Liver (tissue), 9 donors: Measurements from ENCODE around the gene TMEM266. TPM values are rescaled to one million over a fixed set of nuclear protein-coding genes. Genes with fewer than 3 reads are reported as not detected.

Experiments
- DNase-seq: peaks from one replicate; pipeline ENCODE4 v3.0.0-alpha.2; 2017; ENCODE audit warnings: low spot score
- H3K27ac ChIP-seq, 2 donors: one replicate each; pipeline ENCODE4 v1.7.0; 2013; ENCODE audit warnings: inconsistent platforms in 2 of 2, low read length in 2 of 2, control low read depth in 1 of 2, low read depth in 1 of 2, mild to moderate bottlenecking in 1 of 2
- H3K27me3 ChIP-seq, 4 donors: one replicate each; pipeline versions ENCODE4 v1.6.1 to v1.7.0; 2013; ENCODE audit warnings: low read length in 3 of 4, inconsistent platforms in 1 of 4, mild to moderate bottlenecking in 1 of 4, moderate library complexity in 1 of 4; ENCODE audit not compliant: control insufficient read depth in 4 of 4, insufficient read depth in 4 of 4
- H3K36me3 ChIP-seq, 4 donors: one replicate each; pipeline versions ENCODE4 v1.6.1 to v1.7.0; 2013; ENCODE audit warnings: low read length in 3 of 4, mild to moderate bottlenecking in 3 of 4, low read depth in 1 of 4, moderate library complexity in 1 of 4; ENCODE audit not compliant: control insufficient read depth in 4 of 4, insufficient read depth in 3 of 4
- H3K4me1 ChIP-seq, 4 donors: one replicate each; pipeline versions ENCODE4 v1.6.1 to v1.7.0; 2013; ENCODE audit warnings: low read length in 3 of 4, mild to moderate bottlenecking in 3 of 4, moderate library complexity in 1 of 4; ENCODE audit not compliant: control insufficient read depth in 4 of 4, insufficient read depth in 4 of 4
- H3K4me3 ChIP-seq, 3 donors: one replicate each; pipeline versions ENCODE4 v1.6.1 to v1.7.0; 2013; ENCODE audit warnings: low read length in 3 of 3, control low read depth in 1 of 3, low read depth in 1 of 3, mild to moderate bottlenecking in 1 of 3
- H3K9ac ChIP-seq, 2 donors: one replicate each; pipeline ENCODE4 v1.7.0; 2013; ENCODE audit warnings: low read length in 2 of 2, mild to moderate bottlenecking in 2 of 2, moderate library complexity in 2 of 2, control low read depth in 1 of 2, low read depth in 1 of 2
- H3K9me3 ChIP-seq, 4 donors: one replicate each; pipeline versions ENCODE4 v1.6.1 to v1.7.0; 2013; ENCODE audit warnings: low read length in 3 of 4; ENCODE audit not compliant: control insufficient read depth in 4 of 4
- ATF3 ChIP-seq: IDR thresholded peaks from 2 replicates; pipeline ENCODE4 v1.6.1; 2016; ENCODE audit warnings: antibody characterized with exemption
- EGR1 ChIP-seq, 2 donors: IDR thresholded peaks; 2 replicates each; pipeline ENCODE4 v1.6.1; 2016 to 2018; ENCODE audit warnings: antibody characterized with exemption in 2 of 2, low read depth in 2 of 2
- FOXA1 ChIP-seq: IDR thresholded peaks from 2 replicates; pipeline ENCODE4 v1.6.1; 2016; ENCODE audit warnings: antibody characterized with exemption
- GABPA ChIP-seq, 2 donors: IDR thresholded peaks in 1 of 2; conservative IDR thresholded peaks in 1 of 2; 2 replicates each; pipeline ENCODE4 v1.6.1; 2016; ENCODE audit warnings: antibody characterized with exemption in 2 of 2, mild to moderate bottlenecking in 1 of 2, moderate library complexity in 1 of 2
- HNF4A ChIP-seq, 2 donors: conservative IDR thresholded peaks; 2 replicates each; pipeline ENCODE4 v1.6.1; 2016; ENCODE audit warnings: antibody characterized with exemption in 2 of 2, mild to moderate bottlenecking in 2 of 2
- HNF4G ChIP-seq: IDR thresholded peaks from 2 replicates; pipeline ENCODE4 v1.6.1; 2016; ENCODE audit warnings: antibody characterized with exemption
- JUND ChIP-seq, 2 donors: IDR thresholded peaks; 2 replicates each; pipeline ENCODE4 v1.6.1; 2016; ENCODE audit warnings: antibody characterized with exemption in 2 of 2
- MAX ChIP-seq: IDR thresholded peaks from 2 replicates; pipeline ENCODE4 v1.6.1; 2016; ENCODE audit warnings: antibody characterized with exemption
- NR2F2 ChIP-seq: IDR thresholded peaks from 2 replicates; pipeline ENCODE4 v1.6.1; 2016; ENCODE audit warnings: antibody characterized with exemption
- RAD21 ChIP-seq, 2 donors: IDR thresholded peaks; 2 replicates each; pipeline ENCODE4 v1.6.1; 2016; ENCODE audit warnings: antibody characterized with exemption in 2 of 2, mild to moderate bottlenecking in 2 of 2
- REST ChIP-seq: IDR thresholded peaks from 2 replicates; pipeline ENCODE4 v1.6.1; 2016; ENCODE audit warnings: antibody characterized with exemption, mild to moderate bottlenecking
- RXRA ChIP-seq, 2 donors: IDR thresholded peaks; 2 replicates each; pipeline ENCODE4 v1.6.1; 2017 to 2018; ENCODE audit warnings: antibody characterized with exemption in 2 of 2, mild to moderate bottlenecking in 1 of 2
- SP1 ChIP-seq: IDR thresholded peaks from 2 replicates; pipeline ENCODE4 v1.6.1; 2018; ENCODE audit warnings: antibody characterized with exemption, mild to moderate bottlenecking
- TAF1 ChIP-seq: conservative IDR thresholded peaks from 2 replicates; pipeline ENCODE4 v1.6.1; 2016; ENCODE audit warnings: antibody characterized with exemption, mild to moderate bottlenecking
- YY1 ChIP-seq: IDR thresholded peaks from 2 replicates; pipeline ENCODE4 v1.6.1; 2016; ENCODE audit warnings: antibody characterized with exemption, mild to moderate bottlenecking
- WGBS: extraction: QIAGEN DNeasy Blood & Tissue Kit; methylation state at CpG from one replicate; pipeline ENCODE4 v1.1.7; 2013; 5-methylcytosine and 5-hydroxymethylcytosine counted together
- polyA plus RNA-seq, 2 donors: library from polyadenylated mRNA; stranded (reverse) in 1 of 2; unstranded in 1 of 2; fragments of 200-250 nt in 1 of 2; fragments of >200 nt in 1 of 2; fragmentation: Nextera tagmentation in 1 of 2; extraction: Ambion mirVana in 1 of 2; gene quantifications; one replicate each; pipeline versions ENCODE4 v1.2.1 to v1.2.3, GENCODE V29; 2013 to 2015
- total RNA-seq, 2 donors: library from RNA; depleted of rRNA; stranded (reverse); fragments of >200 nt; gene quantifications; one replicate each; pipeline ENCODE4 v1.2.3, GENCODE V29; 2014
- donor health status: healthy.
- donor health status: healthy.
- donor health status: healthy.
- donor health status: healthy.
- donor health status: healthy.

Gene TMEM266
- total and polyA plus RNA-seq, 4 donors: 0.25 to 1.3 TPM; not detected in 2

GRCh38 chr15:76116138-76116885 lies 56.5 kb downstream of the TMEM266 start:
- peaks cover 0 to 5% (median 0%) of the 10 kb centered on the region in 4 donors for H3K27me3 ChIP-seq
- no peaks in the 10 kb centered on the region for H3K4me1 ChIP-seq
- TF ChIP-seq JUND (IDR thresholded peaks at IDR 0.05) (no peak), YY1 (no peak), HNF4G (no peak), FOXA1 (no peak)
- no peak for DNase-seq
- H3K4me3 ChIP-seq: no peak overlapping the region
- no peak overlapping the region for H3K9ac ChIP-seq
- no peak overlapping the region for H3K27ac ChIP-seq
- WGBS: 73% methylated on average over 15 of the region's 15 CpGs
- H3K36me3 ChIP-seq: no peaks in the 10 kb centered on the region
- H3K9me3 ChIP-seq: no peaks in the 10 kb centered on the region

GRCh38 chr15:76117181-76117580 lies 57.4 kb downstream of the TMEM266 start:
- Histone ChIP-seq H3K9me3 (no peaks in the 10 kb centered on the region), H3K27me3 (peaks cover 0 to 5% (median 0%) of the 10 kb centered on the region in 4 donors), H3K36me3 (no peaks in the 10 kb centered on the region), H3K4me3 (no peak overlapping the region), H3K27ac (no peak overlapping the region), H3K4me1 (no peaks in the 10 kb centered on the region), H3K9ac (no peak overlapping the region)
- 87% methylated on average over 9 of the region's 9 CpGs for WGBS
- DNase-seq: no peak
- no peak for TF ChIP-seq HNF4A (conservative IDR thresholded peaks at IDR 0.05)
- TF ChIP-seq RXRA (IDR thresholded peaks at IDR 0.05): no peak
- TF ChIP-seq FOXA1: no peak
- TF ChIP-seq RAD21 (IDR thresholded peaks at IDR 0.05): no peak

- H3K27ac ChIP-seq: no peak overlapping the region
- TF ChIP-seq YY1: no peak
- no peak for TF ChIP-seq FOXA1
- TF ChIP-seq RAD21 (IDR thresholded peaks at IDR 0.05): no peak
- TF ChIP-seq SP1: no peak
- no peak for TF ChIP-seq EGR1 (IDR thresholded peaks at IDR 0.05; ENCODE audit: low read depth in 2 of 2)
- TF ChIP-seq REST: no peak
- TF ChIP-seq ATF3: no peak
- TF ChIP-seq NR2F2: no peak
- TF ChIP-seq MAX: no peak
- TF ChIP-seq HNF4G: no peak
- no peak for TF ChIP-seq GABPA (IDR thresholded peaks at IDR 0.05 in 1 of 2, conservative IDR thresholded peaks at IDR 0.05 in 1 of 2)
- TF ChIP-seq TAF1: no peak
- TF ChIP-seq HNF4A (conservative IDR thresholded peaks at IDR 0.05): no peak
- DNase-seq: no peak
- H3K36me3 ChIP-seq: no peaks in the 10 kb centered on the region
- peaks cover 0 to 5% (median 0%) of the 10 kb centered on the region in 4 donors for H3K27me3 ChIP-seq
- no peak overlapping the region for H3K9ac ChIP-seq
- no peak overlapping the region for H3K4me3 ChIP-seq
- no peaks in the 10 kb centered on the region for H3K4me1 ChIP-seq
- WGBS: 84% methylated on average over 6 of the region's 6 CpGs
- no peaks in the 10 kb centered on the region for H3K9me3 ChIP-seq
Measured at GRCh38 chr15:76118767-76119166, 59.0 kb downstream of the TMEM266 start.
